PFSK-1 (cell line): ENCODE measurements around the gene FA2H.

Experiments used
- FOXP2 ChIP-seq: optimal IDR thresholded peaks from 2 replicates; pipeline ENCODE3; 2011; ENCODE audit warnings: borderline replicate concordance, control low read depth, inconsistent platforms; ENCODE audit not compliant: insufficient read depth; ENCODE audit errors: extremely low read length, extremely low read depth
- POLR2AphosphoS5 ChIP-seq: IDR thresholded peaks from 2 replicates; pipeline ENCODE4 v1.6.1; 2012; ENCODE audit warnings: low read depth, mild to moderate bottlenecking, control low read depth, low read length, moderate library complexity
- SIN3A ChIP-seq: IDR thresholded peaks from 2 replicates; pipeline ENCODE4 v1.6.1; 2012; ENCODE audit warnings: mild to moderate bottlenecking, low read length, moderate library complexity, borderline replicate concordance; ENCODE audit not compliant: insufficient read depth
- TAF1 ChIP-seq: IDR thresholded peaks from 2 replicates; pipeline ENCODE4 v1.6.1; 2012; ENCODE audit warnings: low read length, control low read depth, borderline replicate concordance; ENCODE audit not compliant: insufficient read depth
- TF ChIP-seq, protein P1 (sequence below), 2 experiments: IDR thresholded peaks; 2 replicates each; pipeline versions ENCODE4 v1.6.1 to v1.8.0; 2011 to 2012; ENCODE audit warnings: low read depth in 2 of 2, low read length in 2 of 2, control low read depth in 1 of 2, inconsistent platforms in 1 of 2, mild to moderate bottlenecking in 1 of 2, moderate library complexity in 1 of 2; ENCODE audit not compliant: insufficient read depth in 1 of 2

The FA2H gene

GRCh38 chr16:74736531-74737157, 38.0 kb downstream of the FA2H start:
- no peak for TF ChIP-seq SIN3A
- no peak for TF ChIP-seq FOXP2
- TF ChIP-seq POLR2AphosphoS5 = no peak
- TF ChIP-seq, protein P1, sequence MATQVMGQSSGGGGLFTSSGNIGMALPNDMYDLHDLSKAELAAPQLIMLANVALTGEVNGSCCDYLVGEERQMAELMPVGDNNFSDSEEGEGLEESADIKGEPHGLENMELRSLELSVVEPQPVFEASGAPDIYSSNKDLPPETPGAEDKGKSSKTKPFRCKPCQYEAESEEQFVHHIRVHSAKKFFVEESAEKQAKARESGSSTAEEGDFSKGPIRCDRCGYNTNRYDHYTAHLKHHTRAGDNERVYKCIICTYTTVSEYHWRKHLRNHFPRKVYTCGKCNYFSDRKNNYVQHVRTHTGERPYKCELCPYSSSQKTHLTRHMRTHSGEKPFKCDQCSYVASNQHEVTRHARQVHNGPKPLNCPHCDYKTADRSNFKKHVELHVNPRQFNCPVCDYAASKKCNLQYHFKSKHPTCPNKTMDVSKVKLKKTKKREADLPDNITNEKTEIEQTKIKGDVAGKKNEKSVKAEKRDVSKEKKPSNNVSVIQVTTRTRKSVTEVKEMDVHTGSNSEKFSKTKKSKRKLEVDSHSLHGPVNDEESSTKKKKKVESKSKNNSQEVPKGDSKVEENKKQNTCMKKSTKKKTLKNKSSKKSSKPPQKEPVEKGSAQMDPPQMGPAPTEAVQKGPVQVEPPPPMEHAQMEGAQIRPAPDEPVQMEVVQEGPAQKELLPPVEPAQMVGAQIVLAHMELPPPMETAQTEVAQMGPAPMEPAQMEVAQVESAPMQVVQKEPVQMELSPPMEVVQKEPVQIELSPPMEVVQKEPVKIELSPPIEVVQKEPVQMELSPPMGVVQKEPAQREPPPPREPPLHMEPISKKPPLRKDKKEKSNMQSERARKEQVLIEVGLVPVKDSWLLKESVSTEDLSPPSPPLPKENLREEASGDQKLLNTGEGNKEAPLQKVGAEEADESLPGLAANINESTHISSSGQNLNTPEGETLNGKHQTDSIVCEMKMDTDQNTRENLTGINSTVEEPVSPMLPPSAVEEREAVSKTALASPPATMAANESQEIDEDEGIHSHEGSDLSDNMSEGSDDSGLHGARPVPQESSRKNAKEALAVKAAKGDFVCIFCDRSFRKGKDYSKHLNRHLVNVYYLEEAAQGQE (IDR thresholded peaks at IDR 0.05; ENCODE audit: insufficient read depth in 1 of 2, low read depth in 2 of 2, low read length in 2 of 2) = no peak
- no peak for TF ChIP-seq TAF1

DNA sequence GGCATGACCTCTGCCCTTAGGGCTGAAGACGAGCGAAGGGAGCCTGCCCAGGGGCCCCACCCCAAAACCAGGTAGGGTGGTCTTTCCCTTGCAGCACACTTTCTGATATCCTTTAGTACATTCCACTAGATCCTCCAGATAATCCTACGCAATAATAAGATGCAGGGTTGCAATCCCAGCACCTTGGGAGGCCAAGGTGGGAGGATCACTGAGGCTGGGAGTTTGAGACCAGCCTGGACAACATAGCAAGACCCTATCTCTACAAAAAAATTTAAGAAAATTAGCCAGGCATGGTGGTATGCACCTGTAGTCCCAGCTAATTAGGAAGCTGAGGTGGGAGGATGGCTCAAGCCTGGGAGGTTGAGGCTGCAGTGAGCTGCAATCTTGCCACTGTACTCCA, 39.1 kb downstream of the FA2H start:
- TF ChIP-seq, protein P1 (IDR thresholded peaks at IDR 0.05; ENCODE audit: insufficient read depth in 1 of 2, low read depth in 2 of 2, low read length in 2 of 2) = no peak
- TF ChIP-seq SIN3A (no peak), FOXP2 (no peak), POLR2AphosphoS5 (no peak), TAF1 (no peak)

GRCh38 chr16:74735162-74735452, 39.5 kb downstream of the FA2H start:
- no peak for TF ChIP-seq TAF1
- TF ChIP-seq POLR2AphosphoS5 = no peak
- no peak for TF ChIP-seq FOXP2
- TF ChIP-seq, protein P1 (IDR thresholded peaks at IDR 0.05; ENCODE audit: insufficient read depth in 1 of 2, low read depth in 2 of 2, low read length in 2 of 2) = no peak
- no peak for TF ChIP-seq SIN3A

GRCh38 chr16:74734361-74735161, 40.1 kb downstream of the FA2H start:
- TF ChIP-seq SIN3A (no peak), FOXP2 (no peak), POLR2AphosphoS5 (no peak), TAF1 (no peak)
- TF ChIP-seq, protein P1 (IDR thresholded peaks at IDR 0.05; ENCODE audit: insufficient read depth in 1 of 2, low read depth in 2 of 2, low read length in 2 of 2) = no peak
